Breast epithelium (tissue), 4 donors: ENCODE data around the gene RND3. TPM values are rescaled to one million over a fixed set of nuclear protein-coding genes. Genes with fewer than 3 reads are reported as not detected.

Experiments
- DNase-seq, 2 donors: peaks; one replicate each; pipeline ENCODE4 v3.0.0-alpha.2; 2019; ENCODE audit warnings: low spot score in 2 of 2
- H3K27ac ChIP-seq, 2 donors: fragments of 200-600 bp; sonication (generic) in 1 of 2; one replicate each; pipeline ENCODE4 v1.5.1; 2016 to 2019; ENCODE audit warnings: mild to moderate bottlenecking in 1 of 2
- H3K27me3 ChIP-seq, 2 donors: fragments of 200-600 bp; sonication (generic) in 1 of 2; one replicate each; pipeline versions ENCODE4 v1.5.1 to v1.6.0; 2017 to 2019; ENCODE audit warnings: control low read depth in 1 of 2, mild to moderate bottlenecking in 1 of 2
- H3K36me3 ChIP-seq: fragments of 200-600 bp; one replicate; pipeline ENCODE4 v1.5.1; 2019
- H3K4me1 ChIP-seq, 2 donors: fragments of 200-600 bp; sonication (generic); one replicate each; pipeline ENCODE4 v1.5.1; 2016 to 2019; ENCODE audit warnings: control low read depth in 1 of 2
- H3K4me3 ChIP-seq, 3 donors: fragments of 200-600 bp; sonication (generic); 1 replicate in 2 of 3; 2 replicates in 1 of 3; pipeline ENCODE4 v1.5.1; 2016 to 2019; ENCODE audit warnings: mild to moderate bottlenecking in 3 of 3, moderate library complexity in 2 of 3
- H3K9me3 ChIP-seq, 2 donors: fragments of 200-600 bp; sonication (generic) in 1 of 2; one replicate each; pipeline ENCODE4 v1.5.1; 2016 to 2019; ENCODE audit warnings: control low read depth in 1 of 2
- CTCF ChIP-seq, 3 donors: fragments of 450-650 bp; IDR thresholded peaks; one replicate each; pipeline ENCODE4 v1.5.1; 2016 to 2017; ENCODE audit warnings: antibody characterized with exemption in 3 of 3, mild to moderate bottlenecking in 3 of 3, moderate library complexity in 3 of 3
- POLR2A ChIP-seq: fragments of 450-650 bp; IDR thresholded peaks from one replicate; pipeline ENCODE4 v1.6.1; 2016; ENCODE audit warnings: antibody characterized with exemption, mild to moderate bottlenecking, moderate library complexity
- POLR2AphosphoS5 ChIP-seq, 3 donors: sonication (generic); formaldehyde crosslinking; IDR thresholded peaks; one replicate each; pipeline ENCODE4 v1.6.1; 2017; ENCODE audit warnings: antibody characterized with exemption in 3 of 3
- intact Hi-C: fragments of 100-400 bp; cut with DNase I; formaldehyde crosslinking; loops from one replicate; pipeline ENCODE4 v1.15.1; 2023; ENCODE audit warnings: low total_unique reads
- total RNA-seq, 3 donors: library from RNA; depleted of rRNA; stranded (reverse); fragments of >200 nt; gene quantifications; one replicate each; pipeline ENCODE4 v1.1.0, GENCODE V29; 2016

The RND3 gene
- total RNA-seq, 3 donors from 2014 or later: 89.1 to 105 (median 98.0) TPM

- DNase-seq: no peak
- Histone ChIP-seq H3K4me1 (peaks cover 4 to 27% of the 10 kb centered on the region in 2 donors), H3K4me3 (peak overlapping the region in 1 of 3 donors; percentile 47), H3K36me3 (peaks cover 4% of the 10 kb centered on the region), H3K27ac (peak overlapping the region; percentile 31 to 71), H3K9me3 (no peaks in the 10 kb centered on the region), H3K27me3 (no peaks in the 10 kb centered on the region)
- intact Hi-C loops: no loop called here
- TF ChIP-seq CTCF (IDR thresholded peaks at IDR 0.05) (no peak), POLR2A (no peak), POLR2AphosphoS5 (IDR thresholded peaks at IDR 0.05) (no peak)
Observed at GRCh38 chr2:150476286-150476685, 11.2 kb downstream of the RND3 start.

- Histone ChIP-seq H3K4me1 (peaks cover 4 to 27% of the 10 kb centered on the region in 2 donors), H3K27me3 (no peaks in the 10 kb centered on the region), H3K9me3 (no peaks in the 10 kb centered on the region), H3K27ac (peak overlapping the region; percentile 31 to 75), H3K36me3 (peaks cover 4% of the 10 kb centered on the region), H3K4me3 (peak overlapping the region in 1 of 3 donors; percentile 47)
- DNase-seq: no peak
- intact Hi-C loops: no loop called here
- no peak for TF ChIP-seq CTCF (IDR thresholded peaks at IDR 0.05)
- TF ChIP-seq POLR2A: no peak
- TF ChIP-seq POLR2AphosphoS5 (IDR thresholded peaks at IDR 0.05): no peak
Observed at GRCh38 chr2:150475479-150476250, 11.8 kb downstream of the RND3 start.

GRCh38 chr2:150474326-150475074, 13.0 kb downstream of the RND3 start:
- TF ChIP-seq POLR2A: no peak
- TF ChIP-seq CTCF (IDR thresholded peaks at IDR 0.05): no peak
- TF ChIP-seq POLR2AphosphoS5 (IDR thresholded peaks at IDR 0.05): no peak
- Histone ChIP-seq H3K9me3 (no peaks in the 10 kb centered on the region), H3K4me1 (peaks cover under 1 to 26% of the 10 kb centered on the region in 2 donors), H3K36me3 (peaks cover 4% of the 10 kb centered on the region), H3K27me3 (no peaks in the 10 kb centered on the region), H3K27ac (peak overlapping the region; percentile 55 to 75), H3K4me3 (peak overlapping the region in 1 of 3 donors; percentile 16)
- intact Hi-C loops: no loop called here
- DNase-seq: no peak

- H3K4me1 ChIP-seq: peaks cover 0 to 19% of the 10 kb centered on the region in 2 donors
- H3K27me3 ChIP-seq: no peaks in the 10 kb centered on the region
- intact Hi-C loops: no loop called here
- peak overlapping the region; percentile 55 to 75 for H3K27ac ChIP-seq
- no peak overlapping the region for H3K4me3 ChIP-seq
- DNase-seq: no peak
- H3K9me3 ChIP-seq: no peaks in the 10 kb centered on the region
- peaks cover 4% of the 10 kb centered on the region for H3K36me3 ChIP-seq
- TF ChIP-seq POLR2AphosphoS5 (IDR thresholded peaks at IDR 0.05): no peak
- TF ChIP-seq CTCF (IDR thresholded peaks at IDR 0.05): no peak
Observed at GRCh38 chr2:150473767-150474166, 13.7 kb downstream of the RND3 start.

- Histone ChIP-seq H3K4me1 (peaks cover 0 to 8% of the 10 kb centered on the region in 2 donors), H3K27ac (peak overlapping the region; percentile 55 to 64), H3K9me3 (no peaks in the 10 kb centered on the region), H3K27me3 (no peaks in the 10 kb centered on the region), H3K4me3 (no peak overlapping the region), H3K36me3 (peaks cover 4% of the 10 kb centered on the region)
- no peak for DNase-seq
- intact Hi-C loops: no loop called here
- TF ChIP-seq CTCF (IDR thresholded peaks at IDR 0.05) (no peak), POLR2A (no peak), POLR2AphosphoS5 (IDR thresholded peaks at IDR 0.05) (peak in 1 of 3 donors; percentile 32)
Observed at GRCh38 chr2:150472511-150472899, 15.0 kb downstream of the RND3 start.
